HG03025 (cell line): ENCODE measurements around the gene CCND1.
"Not testable (repeated sequence)": the region's sequence is repeated elsewhere in the genome, so short reads cannot be mapped to it uniquely, and the experiment has no call there.

Experiments
- ATAC-seq: cut with Tn5 transposase; IDR thresholded peaks from one replicate; pipeline ENCODE4 v1.9.1; 2021; ENCODE audit warnings: mild to moderate bottlenecking, moderate library complexity; ENCODE audit not compliant: unreplicated experiment, low FRiP score

Gene CCND1

GRCh38 chr11:69617220-69617619, 23.7 kb upstream of the CCND1 start:
- no peak for ATAC-seq

GRCh38 chr11:69617682-69618081, 23.3 kb upstream of the CCND1 start:
- no peak for ATAC-seq

- no peak for ATAC-seq
Measured at GRCh38 chr11:69618237-69618636, 22.7 kb upstream of the CCND1 start.

GRCh38 chr11:69620683-69621290, 20.2 kb upstream of the CCND1 start:
- ATAC-seq: no peak

GRCh38 chr11:69622097-69622681, 18.8 kb upstream of the CCND1 start:
- ATAC-seq: not testable (repeated sequence)

GRCh38 chr11:69624293-69624692, 16.7 kb upstream of the CCND1 start:
- ATAC-seq: no peak

GRCh38 chr11:69625476-69625875, 15.5 kb upstream of the CCND1 start:
- ATAC-seq: no peak

GRCh38 chr11:69627551-69627950, 13.4 kb upstream of the CCND1 start:
- ATAC-seq: no peak

GRCh38 chr11:69630017-69630416, 10.9 kb upstream of the CCND1 start:
- ATAC-seq: no peak

- no peak for ATAC-seq
Measured at GRCh38 chr11:69630424-69630823, 10.5 kb upstream of the CCND1 start.

GRCh38 chr11:69632900-69633299, 8.1 kb upstream of the CCND1 start:
- ATAC-seq: no peak

GRCh38 chr11:69634069-69634468, 6.9 kb upstream of the CCND1 start:
- ATAC-seq: no peak

GRCh38 chr11:69634590-69634989, 6.4 kb upstream of the CCND1 start:
- ATAC-seq: no peak

GRCh38 chr11:69635195-69635594, 5.8 kb upstream of the CCND1 start:
- no peak for ATAC-seq

GRCh38 chr11:69635804-69636511, 5.0 kb upstream of the CCND1 start:
- ATAC-seq: no peak

GRCh38 chr11:69636512-69637197, 4.3 kb upstream of the CCND1 start:
- no peak for ATAC-seq

GRCh38 chr11:69637198-69637940, 3.6 kb upstream of the CCND1 start:
- ATAC-seq: no peak

GRCh38 chr11:69637941-69638871, 2.8 kb upstream of the CCND1 start:
- no peak for ATAC-seq

GRCh38 chr11:69638941-69639681, 1.8 kb upstream of the CCND1 start:
- ATAC-seq: no peak
